Measurements from ENCODE around the gene DIP2B.

Gene DIP2B

GRCh38 chr12:50580436-50580835 lies 75.7 kb downstream of the DIP2B start:
- no peak for TF ChIP-seq CTCF (IDR thresholded peaks at IDR 0.05; ENCODE audit: control insufficient read depth, insufficient read depth, low read depth, low read length, missing control alignments)
- H3K4me3 ChIP-seq (ENCODE audit: control insufficient read depth, low read depth, low read length) = no peak overlapping the region
- DNase-seq (ENCODE audit: low read depth) = no peak

DNA sequence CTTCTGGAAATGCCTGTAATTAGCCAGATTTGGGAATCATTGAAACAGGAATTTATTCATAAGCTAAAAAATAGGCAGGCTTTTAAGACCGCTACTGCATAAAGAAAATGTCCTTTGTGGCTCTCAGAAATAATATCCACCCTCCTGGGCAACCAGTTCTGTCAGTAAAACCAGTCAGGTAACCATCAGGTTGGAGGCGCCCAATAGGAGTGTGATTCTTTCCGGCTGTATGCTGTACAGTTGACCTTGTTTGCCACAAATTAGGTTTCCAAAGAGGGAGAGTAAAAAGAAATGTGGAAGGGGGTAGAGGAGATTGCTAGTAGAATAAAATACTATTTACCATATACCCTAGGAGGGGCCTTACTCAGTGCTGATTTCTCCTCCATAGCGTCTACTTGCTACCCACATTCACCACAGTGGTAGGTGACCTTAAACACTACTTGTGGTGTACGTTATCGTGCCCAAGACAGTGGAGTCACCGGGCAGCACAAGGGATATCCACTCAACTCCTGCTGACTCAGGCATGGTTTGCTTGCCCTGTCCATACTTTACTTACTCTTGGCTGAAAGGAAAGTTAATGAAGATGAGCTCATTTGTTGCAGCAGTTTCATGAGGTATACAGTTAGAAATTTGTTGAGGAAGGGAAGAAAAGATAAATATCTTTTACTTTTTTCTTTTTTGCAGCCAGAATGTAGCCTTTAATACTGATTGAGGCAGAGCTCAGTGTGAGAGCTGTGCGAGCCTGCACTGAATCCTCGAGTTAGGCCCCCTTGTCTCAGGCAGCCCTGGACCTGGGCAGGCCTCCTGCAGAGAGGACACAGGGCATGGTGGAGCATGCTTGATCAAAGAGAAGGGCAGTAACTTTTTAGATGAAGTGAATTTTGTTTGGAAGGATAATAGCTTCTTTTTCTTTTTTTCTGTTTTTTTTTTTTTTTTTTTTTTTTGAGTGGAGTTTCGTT lies 76.7 kb downstream of the DIP2B start:
- TF ChIP-seq CTCF (IDR thresholded peaks at IDR 0.05; ENCODE audit: control insufficient read depth, insufficient read depth, low read depth, low read length, missing control alignments) = no peak

GRCh38 chr12:50584135-50584534 lies 79.3 kb downstream of the DIP2B start:
- DNase-seq (ENCODE audit: low read depth) = no peak
- H3K4me3 ChIP-seq (ENCODE audit: control insufficient read depth, low read depth, low read length) = no peak overlapping the region
- TF ChIP-seq CTCF (IDR thresholded peaks at IDR 0.05; ENCODE audit: control insufficient read depth, insufficient read depth, low read depth, low read length, missing control alignments) = no peak

More for the DNA sequence above, 76.7 kb downstream of the DIP2B start:
- no peak overlapping the region for H3K4me3 ChIP-seq (ENCODE audit: control insufficient read depth, low read depth, low read length)
- DNase-seq (ENCODE audit: low read depth) = no peak

GRCh38 chr12:50589650-50590435 lies 85.1 kb downstream of the DIP2B start:
- no peak for TF ChIP-seq CTCF (IDR thresholded peaks at IDR 0.05; ENCODE audit: control insufficient read depth, insufficient read depth, low read depth, low read length, missing control alignments)
- H3K4me3 ChIP-seq (ENCODE audit: control insufficient read depth, low read depth, low read length) = no peak overlapping the region
- DNase-seq (ENCODE audit: low read depth) = peak; percentile 72

DNA sequence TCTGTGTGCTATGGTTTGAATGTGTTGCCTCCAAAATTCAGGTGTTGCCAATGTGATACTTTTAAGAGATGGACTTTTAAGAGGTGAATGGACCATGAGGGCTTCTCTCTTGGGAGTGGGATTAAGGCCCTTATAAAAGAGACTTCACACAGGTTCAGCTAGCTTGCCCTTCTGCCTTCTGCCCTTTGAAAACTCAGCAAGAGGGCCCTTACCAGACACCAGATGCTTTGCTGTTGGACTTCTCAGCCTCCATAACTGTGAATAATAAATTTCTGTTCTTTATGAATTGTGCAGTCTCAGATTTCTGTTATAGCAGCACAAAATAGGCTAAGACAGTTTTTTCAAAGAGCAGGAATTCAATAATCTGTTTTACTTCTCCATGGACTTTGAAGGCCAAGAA lies 86.1 kb downstream of the DIP2B start:
- no peak for DNase-seq (ENCODE audit: low read depth)
- no peak overlapping the region for H3K4me3 ChIP-seq (ENCODE audit: control insufficient read depth, low read depth, low read length)
- no peak for TF ChIP-seq CTCF (IDR thresholded peaks at IDR 0.05; ENCODE audit: control insufficient read depth, insufficient read depth, low read depth, low read length, missing control alignments)

- H3K4me3 ChIP-seq (ENCODE audit: control insufficient read depth, low read depth, low read length) = no peak overlapping the region
- no peak for DNase-seq (ENCODE audit: low read depth)
- TF ChIP-seq CTCF (IDR thresholded peaks at IDR 0.05; ENCODE audit: control insufficient read depth, insufficient read depth, low read depth, low read length, missing control alignments) = no peak
Observed at GRCh38 chr12:50595667-50596066, 90.9 kb downstream of the DIP2B start.

All from AG09309 (cell line).